ENCODE measurements around the gene EBNA1BP2. TPM values are rescaled to one million over a fixed set of nuclear protein-coding genes. Genes with fewer than 3 reads are reported as not detected.
"Not testable (repeated sequence)": the region's sequence is repeated elsewhere in the genome, so short reads cannot be mapped to it uniquely, and the experiment has no call there.

EBNA1BP2 gene
- total and polyA plus RNA-seq, 11 donors: 22.8 to 166 (median 29.2) TPM

- DNase-seq (no peak), ATAC-seq (no peak)
- Histone ChIP-seq H3K27me3 (no peaks in the 10 kb centered on the region), H3K4me1 (no peaks in the 10 kb centered on the region), H3K4me3 (no peak overlapping the region), H3K9me3 (no peaks in the 10 kb centered on the region), H3K36me3 (no peaks in the 10 kb centered on the region), H3K27ac (no peak overlapping the region)
- intact Hi-C loops (cut with DNase I): no loop called here
- 82 to 86% (median 85%) methylated on average over 10 of the region's 10 CpGs for WGBS, 4 donors
- no peak for TF ChIP-seq POLR2A (IDR thresholded peaks at IDR 0.05)
- TF ChIP-seq, protein P1, sequence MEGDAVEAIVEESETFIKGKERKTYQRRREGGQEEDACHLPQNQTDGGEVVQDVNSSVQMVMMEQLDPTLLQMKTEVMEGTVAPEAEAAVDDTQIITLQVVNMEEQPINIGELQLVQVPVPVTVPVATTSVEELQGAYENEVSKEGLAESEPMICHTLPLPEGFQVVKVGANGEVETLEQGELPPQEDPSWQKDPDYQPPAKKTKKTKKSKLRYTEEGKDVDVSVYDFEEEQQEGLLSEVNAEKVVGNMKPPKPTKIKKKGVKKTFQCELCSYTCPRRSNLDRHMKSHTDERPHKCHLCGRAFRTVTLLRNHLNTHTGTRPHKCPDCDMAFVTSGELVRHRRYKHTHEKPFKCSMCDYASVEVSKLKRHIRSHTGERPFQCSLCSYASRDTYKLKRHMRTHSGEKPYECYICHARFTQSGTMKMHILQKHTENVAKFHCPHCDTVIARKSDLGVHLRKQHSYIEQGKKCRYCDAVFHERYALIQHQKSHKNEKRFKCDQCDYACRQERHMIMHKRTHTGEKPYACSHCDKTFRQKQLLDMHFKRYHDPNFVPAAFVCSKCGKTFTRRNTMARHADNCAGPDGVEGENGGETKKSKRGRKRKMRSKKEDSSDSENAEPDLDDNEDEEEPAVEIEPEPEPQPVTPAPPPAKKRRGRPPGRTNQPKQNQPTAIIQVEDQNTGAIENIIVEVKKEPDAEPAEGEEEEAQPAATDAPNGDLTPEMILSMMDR (IDR thresholded peaks at IDR 0.05): no peak
These were observed 45.7 kb upstream of the EBNA1BP2 start for GRCh38 chr1:43217747-43218146.

- 74 to 79% (median 75%) methylated on average over 7 of the region's 7 CpGs for WGBS, 4 donors
- H3K27ac ChIP-seq: no peak overlapping the region
- intact Hi-C loops (cut with DNase I): no loop called here
These were observed 42.7 kb upstream of the EBNA1BP2 start for GRCh38 chr1:43214501-43215444.

DNA sequence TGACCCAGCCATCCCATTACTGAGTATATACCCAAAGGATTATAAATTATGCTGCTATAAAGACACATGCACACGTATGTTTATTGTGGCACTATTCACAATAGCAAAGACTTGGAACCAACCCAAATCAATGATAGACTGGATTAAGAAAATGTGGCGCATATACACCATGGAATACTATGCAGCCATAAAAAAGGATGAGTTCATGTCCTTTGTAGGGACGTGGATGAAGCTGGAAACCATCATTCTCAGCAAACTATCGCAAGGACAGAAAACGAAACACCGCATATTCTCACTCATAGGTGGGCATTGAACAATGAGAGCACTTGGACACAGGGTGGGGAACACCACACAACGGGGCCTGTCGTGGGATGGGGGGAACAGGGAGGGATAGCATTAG is 36.2 kb upstream of the EBNA1BP2 start:
- DNase-seq; intact Hi-C loops (cut with DNase I): not testable (repeated sequence)
- peaks cover 0 to 30% (median 20%) of the 10 kb centered on the region in 12 donors for H3K4me1 ChIP-seq

More at GRCh38 chr1:43214501-43215444, 42.7 kb upstream of the EBNA1BP2 start:
- Histone ChIP-seq H3K4me1 (no peaks in the 10 kb centered on the region), H3K9me3 (no peaks in the 10 kb centered on the region), H3K27me3 (no peaks in the 10 kb centered on the region), H3K36me3 (no peaks in the 10 kb centered on the region), H3K4me3 (no peak overlapping the region)
- TF ChIP-seq, protein P1 (IDR thresholded peaks at IDR 0.05): no peak
- TF ChIP-seq POLR2A (IDR thresholded peaks at IDR 0.05): no peak
- DNase-seq: no peak
- no peak for ATAC-seq

DNA sequence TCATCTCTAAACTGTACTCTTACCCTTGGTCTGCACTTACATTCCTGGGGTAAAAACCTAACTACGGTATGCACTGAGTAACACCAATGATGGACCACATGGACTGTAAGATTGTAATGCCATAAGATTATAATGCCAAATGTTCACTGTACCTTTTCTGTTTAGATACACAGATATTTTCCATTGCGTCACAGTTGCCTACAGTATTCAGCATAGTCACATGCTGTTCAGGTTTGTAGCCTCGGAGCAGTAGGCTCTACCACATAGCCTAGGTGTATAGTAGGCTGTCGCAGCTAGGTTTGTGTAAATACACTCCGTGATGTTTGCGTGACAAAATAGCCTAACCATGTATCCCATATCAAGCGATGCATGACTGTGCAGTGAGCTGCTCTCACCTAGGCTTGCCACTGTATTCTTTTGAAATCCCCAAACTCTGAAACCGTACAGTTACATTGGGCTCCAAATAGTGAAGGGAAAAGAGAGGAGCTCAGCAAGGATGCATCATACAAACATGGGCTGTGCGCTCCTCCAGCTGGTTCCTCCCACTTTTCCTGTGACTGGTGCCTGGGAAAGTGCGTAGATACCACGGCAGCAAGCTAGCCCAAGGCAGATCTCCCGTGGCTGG is 35.3 kb upstream of the EBNA1BP2 start:
- ATAC-seq (peak; percentile 18 to 81 (median 52)), DNase-seq (peak in 1 of 5 donors; percentile 35)
- intact Hi-C loops (cut with DNase I): loop anchor here in 3 of 10 donors (2.0 kb wide), 1 partner anchor 35 kb away; the partner anchor contains the start of genes CFAP57 (in 3 of the 3) and EBNA1BP2 (in 3 of the 3)
- WGBS, 4 donors: 63 to 69% (median 67%) methylated on average over 11 to 12 of the region's 12 CpGs
- Histone ChIP-seq H3K36me3 (no peaks in the 10 kb centered on the region), H3K9me3 (peaks cover 0 to 14% (median 0%) of the 10 kb centered on the region in 12 donors), H3K4me3 (peak overlapping the region in 3 of 12 donors; percentile 1 to 9 (median 7)), H3K4me1 (peaks cover 0 to 30% (median 20%) of the 10 kb centered on the region in 12 donors), H3K27ac (peak overlapping the region in 11 of 12 donors; percentile 38 to 83 (median 61)), H3K27me3 (no peaks in the 10 kb centered on the region)
- TF ChIP-seq POLR2A (IDR thresholded peaks at IDR 0.05): no peak
- TF ChIP-seq, protein P1 (IDR thresholded peaks at IDR 0.05): no peak

More for the DNA sequence above, 36.2 kb upstream of the EBNA1BP2 start:
- not testable (repeated sequence) for H3K27ac ChIP-seq, ATAC-seq, H3K27me3 ChIP-seq, H3K36me3 ChIP-seq, H3K4me3 ChIP-seq
- H3K9me3 ChIP-seq: peaks cover 0 to 12% (median 0%) of the 10 kb centered on the region in 12 donors
- 96 to 98% (median 97%) methylated on average over 8 of the region's 8 CpGs for WGBS, 4 donors
